ENCODE data around the gene CBR3.

CBR3 gene

DNA sequence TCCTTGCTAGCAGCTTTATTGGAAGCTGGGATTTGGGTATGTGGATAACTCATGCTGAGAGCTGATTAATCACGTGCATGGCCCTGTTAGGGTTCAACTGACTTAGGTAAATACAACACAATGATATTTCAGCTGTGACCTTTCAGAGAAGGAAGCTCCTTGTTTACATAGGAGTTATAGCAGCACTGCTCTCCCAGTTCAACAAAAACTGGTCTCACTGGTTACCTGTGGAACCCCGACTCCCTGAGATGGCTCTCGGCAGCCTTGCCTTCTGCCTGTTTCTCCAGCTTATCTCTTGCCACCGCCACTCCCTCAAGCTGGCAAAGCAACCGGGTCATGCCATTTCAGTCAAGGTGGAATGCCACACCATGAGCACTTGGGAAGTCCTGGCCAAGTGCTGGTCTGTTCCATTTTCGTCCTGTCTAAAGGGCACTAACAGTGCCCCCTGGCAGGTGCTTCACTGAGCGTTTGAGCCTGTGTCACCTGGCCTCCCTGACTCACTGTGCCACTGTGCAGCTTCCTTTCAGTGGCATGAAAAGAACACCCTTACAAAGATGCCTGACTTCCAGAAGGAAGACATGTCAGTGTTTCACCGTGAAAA is 53.3 kb downstream of the CBR3 start:
- DNase-seq (ENCODE audit: insufficient read length, low spot score) (no peak), FAIRE-seq (no peak)
- TF ChIP-seq POLR2AphosphoS5 (IDR thresholded peaks at IDR 0.05; ENCODE audit: low read depth, low read length) (no peak), POU2F2 (IDR thresholded peaks at IDR 0.05; ENCODE audit: low read depth, low read length) (no peak), PAX5 (IDR thresholded peaks at IDR 0.05; ENCODE audit: insufficient read depth, low read length, severe bottlenecking) (no peak)

DNA sequence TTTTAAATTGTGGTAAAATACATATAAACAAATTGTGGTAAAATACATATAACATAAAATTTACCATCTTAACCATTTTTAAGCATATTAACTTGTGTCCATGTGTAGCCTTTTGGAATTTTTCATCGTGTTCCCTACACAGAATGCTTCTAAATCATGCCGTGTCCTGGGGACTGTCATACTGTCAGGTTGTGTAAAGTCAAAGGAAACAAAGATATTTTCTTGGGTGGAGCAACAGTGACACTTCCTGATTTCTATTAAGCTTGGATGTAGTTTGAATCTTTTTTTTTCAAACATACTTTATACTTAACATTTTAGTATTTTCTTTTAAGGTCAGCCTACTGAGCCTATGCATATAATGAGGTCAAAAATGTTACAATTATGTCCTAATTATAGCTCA is 54.1 kb downstream of the CBR3 start:
- no peak for DNase-seq (ENCODE audit: insufficient read length, low spot score)
- TF ChIP-seq POLR2AphosphoS5 (IDR thresholded peaks at IDR 0.05; ENCODE audit: low read depth, low read length) (no peak), TAF1 (IDR thresholded peaks at IDR 0.05; ENCODE audit: low read depth, low read length) (no peak), SPI1 (IDR thresholded peaks at IDR 0.05; ENCODE audit: low read depth, low read length) (no peak)
- FAIRE-seq: no peak

DNA sequence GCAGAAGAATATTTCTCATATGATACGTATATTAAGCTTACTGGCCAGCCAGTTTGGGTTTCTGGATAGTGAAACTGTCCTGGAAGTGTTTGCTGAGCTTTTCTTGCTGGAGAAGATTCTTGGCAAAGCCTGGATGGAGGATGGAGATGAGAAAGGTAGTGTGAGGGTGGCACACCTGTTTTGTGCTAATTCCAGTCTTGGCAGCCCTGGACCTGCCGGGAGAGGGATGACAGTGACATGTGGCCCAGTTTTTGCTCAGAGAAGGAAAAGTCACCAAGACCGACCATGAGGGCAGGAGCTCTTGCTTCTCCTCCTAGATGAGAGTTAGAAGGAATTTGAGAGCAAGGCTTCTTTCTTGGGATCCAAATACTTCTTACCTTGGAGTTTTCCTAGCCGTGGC is 55.9 kb downstream of the CBR3 start:
- DNase-seq (ENCODE audit: insufficient read length, low spot score) (no peak), FAIRE-seq (no peak)
- TF ChIP-seq POLR2A (IDR thresholded peaks at IDR 0.05; ENCODE audit: low read depth, low read length) (no peak), TAF1 (IDR thresholded peaks at IDR 0.05; ENCODE audit: low read depth, low read length) (no peak), POU2F2 (IDR thresholded peaks at IDR 0.05; ENCODE audit: low read depth, low read length) (no peak), POLR2AphosphoS5 (IDR thresholded peaks at IDR 0.05; ENCODE audit: low read depth, low read length) (no peak), SPI1 (IDR thresholded peaks at IDR 0.05; ENCODE audit: low read depth, low read length) (no peak)

DNA sequence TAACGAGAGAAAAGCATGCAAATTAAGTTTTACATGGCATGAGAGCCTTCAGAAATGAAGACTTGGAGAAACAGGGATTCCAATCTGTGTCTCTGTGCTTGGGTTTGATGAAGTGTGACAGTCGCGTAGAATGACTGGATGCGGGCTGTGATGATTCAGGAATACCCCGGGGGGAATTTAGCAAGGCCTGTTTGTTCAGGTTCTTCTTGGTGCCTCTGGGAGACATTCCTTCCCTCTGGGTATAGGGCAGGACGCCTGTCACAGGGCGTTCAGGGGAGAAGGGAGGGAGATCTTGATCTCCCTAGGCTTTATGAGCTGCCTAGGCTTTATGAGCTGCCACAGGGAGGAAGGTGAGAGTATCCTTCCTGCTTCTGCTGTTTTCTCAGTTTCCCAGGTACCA is 58.3 kb downstream of the CBR3 start:
- DNase-seq (ENCODE audit: insufficient read length, low spot score) (no peak), FAIRE-seq (no peak)
- TF ChIP-seq POLR2AphosphoS5 (IDR thresholded peaks at IDR 0.05; ENCODE audit: low read depth, low read length): no peak
- TF ChIP-seq PAX5 (IDR thresholded peaks at IDR 0.05; ENCODE audit: insufficient read depth, low read length, severe bottlenecking): no peak
- no peak for TF ChIP-seq POU2F2 (IDR thresholded peaks at IDR 0.05; ENCODE audit: low read depth, low read length)
- no peak for TF ChIP-seq TAF1 (IDR thresholded peaks at IDR 0.05; ENCODE audit: low read depth, low read length)
- no peak for TF ChIP-seq POLR2A (IDR thresholded peaks at IDR 0.05; ENCODE audit: low read depth, low read length)

DNA sequence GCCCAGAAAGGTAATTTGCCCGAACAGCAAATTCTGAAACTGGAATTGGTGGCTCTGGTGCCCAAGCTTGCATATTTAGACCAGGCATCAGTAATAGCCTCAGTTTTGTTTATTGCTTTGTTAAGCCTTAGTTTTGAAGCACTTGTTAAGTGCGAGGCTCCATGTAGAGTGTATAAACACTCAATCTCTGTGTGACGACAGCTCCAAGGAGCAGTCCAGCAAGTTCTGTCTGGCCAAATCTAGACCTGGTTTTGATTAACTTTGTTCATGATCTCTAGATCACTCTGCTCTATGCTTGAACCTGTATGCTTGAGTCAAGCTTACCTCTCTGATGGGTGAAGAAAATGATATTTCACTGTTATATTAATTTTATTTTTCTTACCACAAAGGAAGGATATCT is 59.1 kb downstream of the CBR3 start:
- no peak for FAIRE-seq

GRCh38 chr21:36195613-36196012 is 60.7 kb downstream of the CBR3 start:
- FAIRE-seq (no peak), DNase-seq (ENCODE audit: insufficient read length, low spot score) (no peak)
- TF ChIP-seq SPI1 (IDR thresholded peaks at IDR 0.05; ENCODE audit: low read depth, low read length) (no peak), POLR2AphosphoS5 (IDR thresholded peaks at IDR 0.05; ENCODE audit: low read depth, low read length) (no peak), TAF1 (IDR thresholded peaks at IDR 0.05; ENCODE audit: low read depth, low read length) (no peak), POLR2A (IDR thresholded peaks at IDR 0.05; ENCODE audit: low read depth, low read length) (no peak), PAX5 (IDR thresholded peaks at IDR 0.05; ENCODE audit: insufficient read depth, low read length, severe bottlenecking) (no peak), POU2F2 (IDR thresholded peaks at IDR 0.05; ENCODE audit: low read depth, low read length) (no peak)

More for the DNA sequence above, 59.1 kb downstream of the CBR3 start:
- TF ChIP-seq SPI1 (IDR thresholded peaks at IDR 0.05; ENCODE audit: low read depth, low read length) (no peak), POLR2AphosphoS5 (IDR thresholded peaks at IDR 0.05; ENCODE audit: low read depth, low read length) (no peak), PAX5 (IDR thresholded peaks at IDR 0.05; ENCODE audit: insufficient read depth, low read length, severe bottlenecking) (no peak), POLR2A (IDR thresholded peaks at IDR 0.05; ENCODE audit: low read depth, low read length) (no peak), POU2F2 (IDR thresholded peaks at IDR 0.05; ENCODE audit: low read depth, low read length) (no peak), TAF1 (IDR thresholded peaks at IDR 0.05; ENCODE audit: low read depth, low read length) (no peak)
- DNase-seq (ENCODE audit: insufficient read length, low spot score): no peak

All from GM12891 (cell line).